Natural killer cell treated with Interleukin-12 subunit alpha and Interleukin-12 subunit beta and Interleukin-15 and Interleukin-18, amount 100 ng/mL, for 72 hours (primary cell): ENCODE results near the gene HSPBP1. TPM values are rescaled to one million over a fixed set of nuclear protein-coding genes. Genes with fewer than 3 reads are reported as not detected.

Experiments
- ATAC-seq, 2 donors: fragments of 150-1000 bp; cut with Tn5 transposase in 1 of 2; sonication (Bioruptor Pico), chemical (Tn5 transposase) in 1 of 2; 2 replicates each; pipeline ENCODE4 v1.10.0; 2021
- DNase-seq: peaks from one replicate; pipeline ENCODE4 v3.0.0; 2022; ENCODE audit warnings: low spot score
- H3K27ac Mint-ChIP-seq, 2 donors: 1 replicate in 1 of 2; 2 replicates in 1 of 2; pipeline ENCODE4 v1.8.0; 2022; ENCODE audit warnings: mixed read lengths in 2 of 2, mild to moderate bottlenecking in 1 of 2, moderate library complexity in 1 of 2
- H3K27me3 Mint-ChIP-seq, 2 donors: 1 replicate in 1 of 2; 2 replicates in 1 of 2; pipeline ENCODE4 v1.8.0; 2022; ENCODE audit warnings: mixed read lengths in 2 of 2
- H3K36me3 Mint-ChIP-seq: one replicate; pipeline ENCODE4 v1.8.0; 2022; ENCODE audit warnings: mixed read lengths
- H3K4me1 Mint-ChIP-seq, 2 donors: 1 replicate in 1 of 2; 2 replicates in 1 of 2; pipeline ENCODE4 v1.8.0; 2022; ENCODE audit warnings: low read depth in 2 of 2, mixed read lengths in 2 of 2, mild to moderate bottlenecking in 1 of 2
- H3K4me3 Mint-ChIP-seq: one replicate; pipeline ENCODE4 v1.8.0; 2022; ENCODE audit warnings: mixed read lengths
- H3K9me3 Mint-ChIP-seq: 2 replicates; pipeline ENCODE4 v1.8.0; 2022; ENCODE audit warnings: mixed read lengths
- total RNA-seq, 2 donors: library from RNA; stranded (reverse); gene quantifications; one replicate each; pipeline ENCODE4 v1.2.3, GENCODE V29; 2022

The HSPBP1 gene
- total RNA-seq, 2 donors from 2014 or later = 38.2 to 53.1 TPM

DNA sequence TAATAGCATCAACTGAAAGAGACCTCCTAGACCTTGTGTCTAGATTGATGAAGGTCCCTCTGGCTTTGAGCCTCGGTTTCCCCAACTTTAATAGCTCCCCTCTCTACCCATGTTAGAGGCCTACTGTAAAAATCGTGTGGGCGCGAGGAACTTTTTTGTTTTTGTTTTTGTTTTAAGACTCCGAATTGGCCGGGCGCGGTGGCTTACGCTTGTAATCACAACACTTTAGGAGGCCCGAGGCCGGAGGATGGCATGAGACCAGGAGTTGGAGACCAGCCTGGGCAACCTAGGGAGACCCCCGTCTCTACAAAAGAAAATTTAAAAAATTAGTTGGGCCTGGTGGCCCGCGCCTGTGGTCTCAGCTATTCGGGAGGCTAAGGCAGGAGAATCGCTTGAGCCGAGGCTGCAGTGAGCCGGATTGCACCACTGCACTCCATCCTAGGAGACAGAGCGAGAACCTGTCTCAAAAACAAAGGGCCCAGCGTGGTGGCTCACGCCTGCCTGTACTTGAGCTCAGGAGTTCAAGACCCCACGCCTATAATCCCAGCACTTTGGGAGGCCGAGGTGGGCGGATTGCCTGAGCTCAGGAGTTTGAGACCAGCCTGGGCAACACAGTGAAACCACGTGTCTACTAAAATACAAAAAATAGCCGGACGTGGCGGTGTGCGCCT lies 20.2 kb downstream of the HSPBP1 start:
- no peaks in the 10 kb centered on the region for H3K27me3 Mint-ChIP-seq
- ATAC-seq = no peak
- H3K4me1 Mint-ChIP-seq = peaks cover 40 to 46% of the 10 kb centered on the region in 2 donors
- no peak for DNase-seq
- peak overlapping the region; percentile 88 to 97 for H3K27ac Mint-ChIP-seq
- no peaks in the 10 kb centered on the region for H3K9me3 Mint-ChIP-seq
- H3K36me3 Mint-ChIP-seq = peaks cover 26% of the 10 kb centered on the region
- peak overlapping the region; percentile 84 for H3K4me3 Mint-ChIP-seq

GRCh38 chr19:55258828-55259539 lies 20.9 kb downstream of the HSPBP1 start, which contains the start of gene PPP6R1:
TSS of gene PPP6R1 (minus strand) at chr19:55259017. CDS start at chr19:55247103, 11,914 bp downstream.
- peak within 1 kb of the TSS; percentile 100 for H3K4me3 Mint-ChIP-seq
- H3K36me3 Mint-ChIP-seq = peaks cover 26% of the 10 kb centered on the region
- ATAC-seq (peak; percentile 89 to 94), DNase-seq (peak; percentile 97)
- no peaks in the 10 kb centered on the region for H3K9me3 Mint-ChIP-seq
- peaks cover 46 to 52% of the 10 kb centered on the region in 2 donors for H3K4me1 Mint-ChIP-seq
- no peaks in the 10 kb centered on the region for H3K27me3 Mint-ChIP-seq
- peak within 1 kb of the TSS; percentile 88 to 99 for H3K27ac Mint-ChIP-seq

GRCh38 chr19:55258476-55258827 lies 21.5 kb downstream of the HSPBP1 start:
- ATAC-seq (peak; percentile 29 to 54), DNase-seq (peak; percentile 72)
- peak overlapping the region; percentile 100 for H3K4me3 Mint-ChIP-seq
- H3K36me3 Mint-ChIP-seq = peaks cover 26% of the 10 kb centered on the region
- H3K27ac Mint-ChIP-seq = peak overlapping the region; percentile 88 to 99
- H3K27me3 Mint-ChIP-seq = no peaks in the 10 kb centered on the region
- H3K4me1 Mint-ChIP-seq = peaks cover 50 to 58% of the 10 kb centered on the region in 2 donors
- H3K9me3 Mint-ChIP-seq = no peaks in the 10 kb centered on the region

GRCh38 chr19:55257461-55258420 lies 22.2 kb downstream of the HSPBP1 start:
- no peaks in the 10 kb centered on the region for H3K9me3 Mint-ChIP-seq
- H3K4me1 Mint-ChIP-seq = peaks cover 53 to 65% of the 10 kb centered on the region in 2 donors
- no peaks in the 10 kb centered on the region for H3K27me3 Mint-ChIP-seq
- peak overlapping the region; percentile 100 for H3K4me3 Mint-ChIP-seq
- peaks cover 26% of the 10 kb centered on the region for H3K36me3 Mint-ChIP-seq
- DNase-seq (no peak), ATAC-seq (no peak)
- peak overlapping the region; percentile 88 to 99 for H3K27ac Mint-ChIP-seq

DNA sequence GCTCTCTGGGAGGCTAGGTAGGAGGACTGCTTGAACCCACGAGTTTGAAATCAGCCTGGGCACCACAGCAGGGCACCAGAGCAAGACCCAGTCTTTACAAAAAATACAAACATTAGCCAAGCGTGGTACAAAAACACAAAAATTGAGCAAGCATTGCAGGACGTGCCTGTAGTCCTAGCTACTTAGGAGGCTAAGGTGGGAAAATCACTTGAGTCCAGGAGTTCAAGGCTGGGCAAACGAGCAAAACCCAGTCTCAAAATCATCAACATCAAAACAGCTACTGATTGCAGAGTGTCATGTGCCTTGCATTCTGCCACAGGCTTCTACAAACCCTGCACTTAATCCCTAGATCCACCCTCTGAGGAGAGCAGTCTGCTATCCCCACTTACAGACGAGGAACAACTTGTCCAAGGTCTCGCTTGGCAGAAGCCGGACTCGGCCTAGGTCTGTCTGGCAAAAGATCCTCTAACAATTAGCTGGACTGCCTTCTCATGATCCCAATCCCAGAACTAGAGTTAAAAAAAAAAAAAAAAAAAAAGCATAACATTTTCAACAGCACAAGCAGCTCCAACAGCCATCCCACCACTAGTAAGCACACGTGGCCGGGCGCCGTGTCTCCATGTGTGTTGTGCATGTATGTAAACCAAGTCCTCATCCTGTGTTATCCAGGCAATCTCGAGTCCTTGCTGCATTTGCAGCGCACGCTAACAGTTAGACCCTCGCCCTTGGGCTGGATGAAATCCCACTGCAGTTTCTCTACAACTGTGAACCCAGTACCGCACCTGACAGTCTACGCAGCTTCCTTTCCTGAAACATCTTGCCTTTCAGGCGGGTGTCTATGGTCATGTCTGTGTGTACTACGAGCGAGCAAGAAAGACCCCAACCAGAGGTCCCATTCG lies 23.1 kb downstream of the HSPBP1 start:
- DNase-seq (no peak), ATAC-seq (no peak)
- H3K9me3 Mint-ChIP-seq = no peaks in the 10 kb centered on the region
- H3K27ac Mint-ChIP-seq = peak overlapping the region; percentile 88 to 99
- no peaks in the 10 kb centered on the region for H3K27me3 Mint-ChIP-seq
- peaks cover 28% of the 10 kb centered on the region for H3K36me3 Mint-ChIP-seq
- peaks cover 55 to 68% of the 10 kb centered on the region in 2 donors for H3K4me1 Mint-ChIP-seq
- peak overlapping the region; percentile 100 for H3K4me3 Mint-ChIP-seq

- peak overlapping the region; percentile 100 for H3K4me3 Mint-ChIP-seq
- no peaks in the 10 kb centered on the region for H3K9me3 Mint-ChIP-seq
- no peaks in the 10 kb centered on the region for H3K27me3 Mint-ChIP-seq
- H3K36me3 Mint-ChIP-seq = peaks cover 34% of the 10 kb centered on the region
- DNase-seq (no peak), ATAC-seq (no peak)
- H3K4me1 Mint-ChIP-seq = peaks cover 65 to 78% of the 10 kb centered on the region in 2 donors
- H3K27ac Mint-ChIP-seq = peak overlapping the region; percentile 88 to 99
Observed at GRCh38 chr19:55255618-55256423, 24.1 kb downstream of the HSPBP1 start.

- no peaks in the 10 kb centered on the region for H3K27me3 Mint-ChIP-seq
- no peak for DNase-seq
- H3K4me1 Mint-ChIP-seq = peaks cover 63 to 73% of the 10 kb centered on the region in 2 donors
Observed at GRCh38 chr19:55254625-55254977, 25.3 kb downstream of the HSPBP1 start.

DNA sequence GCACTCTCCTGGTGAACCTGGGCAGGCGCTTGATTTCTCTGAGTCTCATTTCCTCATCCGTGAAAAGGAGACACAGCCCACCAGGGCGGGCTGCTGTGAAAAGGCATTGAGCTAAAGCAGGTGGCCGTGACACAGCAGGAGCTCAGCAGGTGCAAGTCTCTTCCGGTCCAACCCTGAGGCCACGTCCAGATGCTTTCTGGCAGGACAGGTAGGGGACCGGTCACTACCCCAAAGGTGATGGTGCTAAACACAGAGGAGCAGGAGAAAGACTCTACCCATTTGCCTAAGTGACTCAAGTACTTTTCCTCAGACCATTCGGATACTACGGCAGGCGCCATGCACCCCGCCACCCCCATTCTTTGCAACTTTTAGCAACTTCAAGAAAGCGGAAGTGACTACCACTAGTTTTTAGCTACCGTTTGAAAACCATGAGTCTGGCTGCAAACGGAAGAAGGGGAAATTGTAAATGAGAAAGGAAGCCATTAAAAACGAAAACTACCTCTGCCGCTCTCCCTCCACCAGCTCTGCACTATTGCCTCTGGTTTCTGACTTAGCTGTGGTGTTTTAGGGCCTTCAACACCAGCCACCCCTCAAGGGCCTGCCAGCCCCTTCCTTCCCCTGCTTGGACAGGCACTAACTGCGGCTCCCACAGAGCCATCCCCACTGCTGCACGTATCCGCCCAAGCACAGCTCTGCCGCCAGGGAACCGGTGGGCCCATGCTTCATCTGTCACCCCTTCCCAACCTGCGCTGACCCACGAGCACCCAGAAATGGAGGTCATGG lies 25.9 kb downstream of the HSPBP1 start:
- peak overlapping the region; percentile 100 for H3K4me3 Mint-ChIP-seq
- H3K27me3 Mint-ChIP-seq = no peaks in the 10 kb centered on the region
- peak; percentile 77 for DNase-seq
- peak; percentile 28 to 38 for ATAC-seq
- H3K9me3 Mint-ChIP-seq = no peaks in the 10 kb centered on the region
- peaks cover 35% of the 10 kb centered on the region for H3K36me3 Mint-ChIP-seq
- peaks cover 62 to 70% of the 10 kb centered on the region in 2 donors for H3K4me1 Mint-ChIP-seq
- H3K27ac Mint-ChIP-seq = peak overlapping the region; percentile 88 to 99

More at GRCh38 chr19:55254625-55254977, 25.3 kb downstream of the HSPBP1 start:
- H3K36me3 Mint-ChIP-seq = peaks cover 35% of the 10 kb centered on the region
- H3K27ac Mint-ChIP-seq = peak overlapping the region; percentile 88 to 99
- peak overlapping the region; percentile 100 for H3K4me3 Mint-ChIP-seq
- no peak for ATAC-seq
- no peaks in the 10 kb centered on the region for H3K9me3 Mint-ChIP-seq

DNA sequence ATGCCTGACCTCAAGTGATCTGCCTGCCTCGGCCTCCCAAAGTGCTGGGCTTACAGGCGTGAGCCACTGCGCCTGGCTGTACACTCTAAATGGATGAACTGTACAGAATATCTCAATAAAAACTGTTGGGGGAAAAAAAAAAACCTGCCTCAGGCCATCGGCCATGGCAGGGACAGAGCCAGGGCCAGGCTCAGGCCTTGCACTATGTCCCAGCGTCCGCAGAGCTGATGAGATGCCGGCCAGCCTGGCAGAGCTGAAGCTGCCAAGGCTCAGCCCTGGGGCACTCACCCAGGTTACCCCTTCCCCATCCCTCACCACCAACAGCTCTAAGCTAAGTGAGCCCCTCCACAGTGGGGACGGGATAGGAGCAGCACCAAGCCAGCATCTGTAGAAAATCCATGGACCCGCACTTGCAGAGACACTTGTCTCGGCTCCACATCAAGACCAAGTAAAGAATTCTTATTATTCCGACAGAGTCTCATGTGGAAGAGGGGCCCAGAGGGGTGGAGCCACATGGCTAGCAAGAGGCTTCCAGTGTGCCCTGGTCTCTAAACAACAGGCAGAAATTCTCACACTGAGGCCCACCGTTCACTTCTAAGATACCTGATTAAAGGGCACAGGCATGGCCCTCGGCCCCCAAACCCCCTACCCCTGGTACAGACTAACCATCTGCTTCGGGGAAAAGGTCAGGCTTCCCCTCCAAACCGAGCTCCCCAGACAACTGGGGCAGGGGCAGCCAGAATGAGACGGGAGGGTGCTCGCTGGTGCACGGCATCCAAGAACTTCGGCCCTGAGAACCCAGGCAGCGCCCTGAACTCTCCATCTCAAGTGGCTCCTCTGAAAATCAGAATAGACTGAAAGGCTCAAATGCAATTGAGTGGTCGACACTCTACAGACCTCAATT lies 26.9 kb downstream of the HSPBP1 start:
- no peaks in the 10 kb centered on the region for H3K27me3 Mint-ChIP-seq
- peak overlapping the region; percentile 88 to 99 for H3K27ac Mint-ChIP-seq
- DNase-seq (no peak), ATAC-seq (no peak)
- peaks cover 71 to 78% of the 10 kb centered on the region in 2 donors for H3K4me1 Mint-ChIP-seq
- no peaks in the 10 kb centered on the region for H3K9me3 Mint-ChIP-seq
- H3K4me3 Mint-ChIP-seq = peak overlapping the region; percentile 100
- peaks cover 33% of the 10 kb centered on the region for H3K36me3 Mint-ChIP-seq

DNA sequence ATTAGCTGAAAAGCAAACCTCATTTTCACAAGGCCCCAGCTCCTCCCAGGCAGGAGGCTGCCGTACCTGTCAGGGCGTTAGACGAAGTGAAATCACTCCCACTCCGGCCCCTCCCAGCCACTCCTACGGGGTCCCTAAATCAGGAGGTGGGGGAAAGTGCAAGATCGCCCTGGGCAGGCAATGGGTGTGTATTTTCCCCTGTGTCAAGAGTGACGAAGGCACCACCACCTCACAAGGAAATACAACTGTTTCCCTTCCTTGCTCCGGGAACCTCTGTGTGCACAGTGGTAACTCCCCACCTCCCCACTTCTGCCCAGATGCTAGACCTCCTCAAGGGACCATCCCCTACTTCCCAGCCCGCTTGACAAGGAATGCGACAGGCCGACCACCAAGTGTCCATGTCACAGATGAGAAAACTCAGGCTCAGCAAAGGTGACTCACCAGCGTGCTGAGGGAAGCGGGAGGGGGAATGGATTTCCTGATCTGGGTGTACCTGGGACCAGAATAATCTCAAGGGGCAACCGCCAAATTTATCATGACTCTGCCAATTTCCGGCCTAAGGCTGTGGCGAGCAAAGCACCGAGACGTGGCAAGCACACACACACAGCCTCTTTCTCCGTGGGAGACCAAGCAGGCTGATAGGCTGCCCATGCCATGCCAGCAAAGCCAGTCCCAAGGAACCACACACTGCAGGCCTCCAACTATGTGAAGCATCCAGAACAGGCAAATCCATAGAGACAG lies 28.4 kb downstream of the HSPBP1 start:
- Mint-ChIP-seq H3K9me3 (no peaks in the 10 kb centered on the region), H3K27ac (peak overlapping the region; percentile 88 to 99), H3K4me1 (peaks cover 58 to 63% of the 10 kb centered on the region in 2 donors), H3K4me3 (peak overlapping the region; percentile 100), H3K36me3 (peaks cover 20% of the 10 kb centered on the region), H3K27me3 (no peaks in the 10 kb centered on the region)
- ATAC-seq = peak; percentile 11 to 43
- no peak for DNase-seq
